ENCODE measurements around the gene SF3A1.

The SF3A1 gene

DNA sequence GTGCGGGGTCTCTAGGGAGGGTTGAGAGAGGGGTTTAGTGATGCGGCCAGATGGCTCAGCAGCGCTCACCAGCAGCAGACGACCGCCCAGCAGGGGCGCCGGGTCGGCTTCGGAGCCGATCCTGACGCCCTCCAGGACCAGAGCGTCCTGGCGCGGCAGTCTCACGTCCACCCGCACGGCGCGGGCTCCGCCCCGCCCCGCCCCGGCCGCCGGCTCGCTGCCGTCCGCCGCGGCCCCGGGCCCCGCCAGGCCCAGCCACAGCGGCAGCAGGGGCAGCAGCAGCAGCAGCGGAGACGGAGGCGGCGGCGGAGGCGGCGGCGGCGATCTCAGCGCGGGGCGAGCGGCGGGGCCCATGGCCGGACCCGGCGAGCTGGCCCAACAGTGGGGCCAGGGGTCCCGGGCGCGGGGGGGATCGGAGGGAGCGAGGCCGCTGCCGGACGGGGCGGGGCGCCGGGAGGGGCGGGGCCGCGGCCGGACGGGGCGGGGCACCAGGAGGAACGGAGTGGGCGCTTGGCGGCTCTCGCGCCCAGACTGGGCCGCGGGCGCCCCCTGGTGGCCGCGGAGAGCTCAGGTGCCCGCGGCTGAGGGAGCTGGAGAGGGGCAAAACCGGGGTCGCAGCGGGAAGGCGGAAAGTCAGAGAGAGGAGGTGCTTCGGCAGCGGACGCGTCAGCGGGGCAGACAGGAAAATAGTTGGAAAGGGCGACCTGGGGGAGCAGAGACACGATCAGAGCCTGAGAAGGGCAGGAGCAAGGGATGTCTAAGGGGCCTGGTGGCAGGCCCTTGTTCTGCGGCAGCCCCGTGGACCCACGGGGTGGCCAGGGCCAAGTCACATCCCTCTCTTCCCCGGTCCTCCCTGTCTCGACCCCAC lies 30.5 kb upstream of the SF3A1 start, which contains the start of gene RNF215:
RNF215 (minus strand) TSS at position 452 of the 868 bp plus-strand sequence; CDS start at position 354, 98 bp downstream.
- peak; percentile 74 for DNase-seq (ENCODE audit: low spot score)

DNA sequence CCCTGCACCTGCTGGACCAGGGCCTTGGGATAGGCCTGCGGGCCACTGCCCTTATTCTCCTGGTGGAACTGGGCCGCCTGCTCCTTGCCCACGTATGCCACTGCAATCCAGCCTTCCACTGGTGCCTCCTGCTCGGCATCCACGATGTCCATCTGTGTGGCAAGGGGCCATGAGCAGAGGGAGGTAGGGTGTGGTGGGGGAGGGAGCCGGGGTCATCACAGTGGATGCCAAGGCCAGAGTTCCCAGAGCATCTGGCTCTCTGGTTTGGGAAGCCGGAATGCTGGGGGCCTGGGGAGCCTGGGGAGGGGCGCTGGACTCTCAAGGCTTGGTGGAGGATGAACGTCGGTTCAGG lies 29.9 kb upstream of the SF3A1 start:
- DNase-seq (ENCODE audit: low spot score), result no peak

DNA sequence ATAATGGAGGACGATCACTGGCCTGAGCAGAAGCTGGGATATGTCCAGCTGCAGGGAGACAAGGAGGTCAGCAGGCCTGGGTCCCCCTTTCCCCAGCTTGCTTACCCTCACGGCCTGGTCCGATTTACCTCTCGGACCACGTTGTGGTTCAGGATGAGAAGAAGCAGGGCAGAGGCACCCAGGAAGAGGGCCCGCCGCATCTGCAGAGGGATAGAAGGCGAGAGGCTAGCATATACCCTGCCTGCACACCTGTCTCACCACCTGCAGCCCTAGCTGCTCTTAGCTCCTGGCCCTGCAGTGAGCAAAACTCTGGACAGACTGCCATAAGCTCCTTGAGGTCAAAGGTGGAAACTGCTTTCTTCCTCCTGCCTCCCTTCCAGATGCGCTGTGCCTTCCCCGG lies 29.2 kb upstream of the SF3A1 start:
- no peak for DNase-seq (ENCODE audit: low spot score)

DNA sequence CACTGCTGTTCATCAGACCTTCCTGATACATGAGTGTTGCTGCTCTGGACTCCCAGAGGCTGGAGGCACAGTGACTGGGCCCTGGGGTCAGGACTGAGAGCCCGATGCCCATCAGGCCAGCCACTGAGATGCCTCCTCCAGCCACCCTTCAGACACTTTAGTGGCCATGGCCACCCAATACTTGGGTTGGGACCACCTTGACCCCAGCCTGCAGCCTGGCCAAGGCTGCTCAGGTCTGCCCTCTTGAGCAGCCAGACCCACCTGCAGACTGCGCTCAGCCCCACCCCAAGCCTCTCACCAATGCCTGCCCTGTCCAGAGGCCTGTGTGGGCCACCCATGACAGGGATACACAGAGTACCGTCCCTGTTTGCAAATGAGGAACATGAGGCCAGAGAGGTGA lies 26.4 kb upstream of the SF3A1 start:
- no peak for DNase-seq (ENCODE audit: low spot score)

DNA sequence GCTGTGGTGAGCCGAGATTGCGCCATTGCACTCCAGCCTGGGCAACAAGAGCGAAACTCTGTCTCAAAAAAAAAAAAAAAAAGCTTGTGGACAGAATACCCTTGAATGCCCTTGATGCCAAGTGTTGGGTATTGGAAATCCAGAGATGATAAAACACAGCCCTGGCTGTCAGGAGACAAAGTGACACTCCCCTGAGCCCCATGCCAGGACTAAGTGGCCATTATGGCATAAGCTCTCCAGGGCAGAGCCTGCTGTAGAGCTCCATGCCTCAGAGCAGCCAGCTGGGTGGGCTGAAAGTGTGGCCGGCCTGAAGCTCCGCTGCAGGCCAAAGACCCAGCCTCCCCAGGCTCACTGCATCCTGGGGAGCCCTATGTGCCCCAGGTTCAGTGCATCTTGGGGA lies 25.6 kb upstream of the SF3A1 start:
- no peak for DNase-seq (ENCODE audit: low spot score)

DNA sequence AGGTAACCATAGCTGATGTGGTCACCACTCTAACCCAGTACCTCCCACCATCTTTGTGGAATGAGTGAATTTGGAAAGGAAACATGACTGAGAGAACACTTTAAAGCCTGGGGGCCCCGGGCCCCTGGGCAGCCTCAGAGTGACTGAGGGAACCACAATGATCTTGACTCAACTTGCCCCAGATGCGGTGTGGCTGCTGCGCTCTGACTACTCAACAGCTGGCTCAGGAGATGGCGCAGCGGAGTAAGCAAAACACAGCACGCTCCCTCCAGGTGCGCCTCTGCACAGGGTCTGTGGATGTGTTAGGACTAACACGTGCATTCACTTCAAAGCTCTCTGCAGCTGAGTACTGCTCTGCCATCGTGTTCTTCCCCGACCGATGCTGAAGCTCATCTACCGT lies 24.6 kb upstream of the SF3A1 start:
- DNase-seq (ENCODE audit: low spot score), result no peak

DNA sequence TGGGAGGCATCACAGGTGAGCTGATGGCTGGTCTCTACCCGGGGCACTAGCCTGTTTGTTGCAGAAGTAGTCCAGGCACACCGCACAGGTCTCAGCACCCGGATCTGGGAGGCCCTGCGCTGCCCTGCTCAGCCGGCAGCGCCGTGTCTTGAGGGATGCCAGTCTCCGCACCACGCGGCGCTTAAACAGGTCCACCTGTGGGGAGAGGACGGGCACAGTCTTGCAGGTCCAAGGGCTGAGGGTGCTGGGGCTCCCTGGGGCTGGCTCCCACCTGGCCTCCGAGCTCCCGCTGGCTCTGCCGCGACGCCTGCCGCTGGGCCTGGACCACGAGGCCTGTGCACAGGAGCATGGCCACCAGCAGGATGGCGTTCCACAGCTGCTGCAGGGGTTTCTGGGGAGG lies 23.3 kb upstream of the SF3A1 start:
- no peak for DNase-seq (ENCODE audit: low spot score)

DNA sequence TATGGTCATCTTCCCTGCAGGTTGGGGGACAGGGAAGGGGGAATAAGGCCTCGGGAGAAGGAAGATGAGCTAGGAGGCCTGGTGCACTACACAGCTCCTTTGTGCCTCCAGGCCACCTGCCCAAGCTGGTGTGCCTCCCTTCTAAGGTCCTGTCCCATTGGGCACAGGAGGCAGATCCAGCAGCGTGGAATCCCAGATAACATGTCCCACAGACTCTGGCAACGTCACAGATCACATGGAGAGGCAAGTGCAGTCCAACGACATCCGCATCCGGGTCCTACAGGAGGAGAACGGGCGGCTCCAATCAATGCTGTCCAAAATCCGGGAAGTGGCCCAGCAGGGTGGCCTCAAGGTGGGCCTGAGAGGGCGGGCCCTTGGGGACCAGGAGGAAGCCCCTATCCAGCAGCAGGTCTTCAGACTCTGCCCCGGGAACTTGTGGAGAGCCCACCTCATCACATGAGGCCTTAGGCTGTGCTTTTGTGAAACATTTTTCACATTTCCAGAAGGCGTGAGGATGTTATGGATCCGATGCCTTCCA lies 18.7 kb upstream of the SF3A1 start:
- DNase-seq (ENCODE audit: low spot score), result no peak

DNA sequence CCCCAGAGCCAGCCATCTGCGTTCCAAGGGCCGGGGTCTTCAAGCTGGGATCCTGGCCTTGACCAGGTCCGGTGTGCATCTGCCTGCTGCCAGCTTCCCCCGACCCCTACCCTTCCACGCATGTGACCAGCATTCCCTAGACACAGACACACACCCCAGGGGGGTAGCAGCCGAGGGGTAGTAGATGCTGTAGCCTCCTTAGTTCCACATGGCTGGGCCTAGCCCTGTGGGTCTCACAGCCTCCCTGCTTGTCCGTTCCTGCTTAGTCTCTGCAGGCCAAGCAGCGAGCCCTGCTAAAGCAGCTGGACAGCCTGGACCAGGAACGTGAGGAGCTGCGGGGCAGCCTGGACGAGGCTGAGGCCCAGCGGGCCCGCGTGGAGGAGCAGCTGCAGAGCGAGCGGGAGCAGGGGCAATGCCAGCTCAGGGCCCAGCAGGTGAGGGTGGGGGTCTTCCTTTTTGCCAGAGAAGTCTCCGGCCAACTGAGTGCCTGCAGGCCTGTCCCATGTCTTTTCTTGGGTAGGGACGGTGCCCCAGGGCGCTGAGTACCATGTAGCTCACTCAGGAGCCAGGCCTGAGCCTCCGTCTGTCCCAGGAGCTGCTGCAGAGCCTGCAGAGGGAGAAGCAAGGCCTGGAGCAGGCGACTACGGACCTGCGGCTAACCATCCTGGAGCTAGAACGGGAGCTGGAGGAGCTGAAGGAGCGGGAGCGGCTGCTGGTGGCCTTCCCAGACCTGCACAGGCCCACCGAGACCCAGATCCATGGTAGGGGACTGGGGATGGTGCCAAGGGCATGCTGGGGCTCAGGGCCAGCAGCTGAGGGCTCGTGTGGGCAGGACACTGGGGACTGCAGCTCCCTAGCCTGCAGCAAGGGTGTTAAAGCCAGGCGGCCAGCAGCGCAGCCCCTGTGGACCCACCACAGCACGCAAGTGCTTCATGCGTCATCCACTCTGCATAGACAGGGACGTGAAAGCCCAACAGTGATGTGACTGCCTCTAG lies 16.9 kb upstream of the SF3A1 start:
- no peak for DNase-seq (ENCODE audit: low spot score)

DNA sequence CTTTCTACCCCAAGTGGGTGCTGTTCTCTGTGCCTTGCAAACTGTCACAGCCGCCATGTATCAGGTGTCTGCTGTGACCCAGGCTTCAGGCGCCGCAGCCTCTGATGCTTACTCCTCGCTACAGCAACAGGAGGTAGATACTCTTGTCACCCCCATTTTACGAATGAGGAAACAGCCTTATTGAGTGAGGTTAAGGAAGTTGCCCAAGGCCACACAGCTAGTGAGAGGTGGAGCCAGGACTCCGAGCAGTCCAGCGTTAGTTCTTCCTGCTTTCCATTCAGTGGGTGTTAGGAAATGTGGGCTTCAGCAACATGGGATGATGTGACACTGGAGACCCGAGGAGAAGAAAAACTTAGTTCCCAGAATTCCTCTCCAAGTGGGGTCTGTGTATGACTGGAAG lies 16.2 kb upstream of the SF3A1 start:
- no peak for DNase-seq (ENCODE audit: low spot score)

DNA sequence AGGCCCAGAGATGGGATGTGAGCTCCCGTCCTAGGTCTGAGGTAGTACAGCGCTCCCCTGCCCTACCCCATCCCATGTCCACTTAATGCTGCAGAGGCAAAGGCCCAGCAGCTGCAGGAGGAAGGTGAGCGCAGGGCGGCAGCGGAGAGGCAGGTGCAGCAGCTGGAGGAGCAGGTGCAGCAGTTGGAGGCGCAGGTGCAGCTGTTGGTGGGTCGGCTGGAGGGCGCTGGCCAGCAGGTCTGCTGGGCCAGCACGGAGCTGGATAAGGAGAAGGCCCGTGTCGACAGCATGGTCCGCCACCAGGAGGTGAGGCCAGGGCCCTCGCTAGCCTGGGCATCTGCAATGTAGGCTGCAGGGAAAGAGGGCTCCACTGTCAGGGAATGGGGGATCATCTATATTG lies 15.3 kb upstream of the SF3A1 start:
- DNase-seq (ENCODE audit: low spot score), result no peak

DNA sequence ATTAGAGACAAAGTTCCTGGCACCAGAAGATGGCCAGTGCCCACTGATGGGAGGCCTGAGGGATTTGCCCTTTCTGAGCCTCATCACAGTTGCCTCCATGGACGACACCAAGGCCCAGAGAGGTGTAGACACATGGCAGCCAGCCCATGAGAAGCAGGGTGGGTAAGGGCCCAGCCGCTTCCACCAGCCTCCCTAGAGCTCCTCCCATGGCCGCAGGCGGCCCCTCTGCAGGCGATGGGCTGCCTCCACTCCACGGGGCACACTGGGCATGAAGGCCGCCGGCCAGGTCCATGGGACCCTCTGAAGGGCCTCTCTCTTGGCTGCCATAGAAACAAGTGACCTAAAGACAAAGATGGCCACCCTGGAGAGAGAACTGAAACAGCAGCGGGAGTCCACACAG lies 14.6 kb upstream of the SF3A1 start:
- no peak for DNase-seq (ENCODE audit: low spot score)

DNA sequence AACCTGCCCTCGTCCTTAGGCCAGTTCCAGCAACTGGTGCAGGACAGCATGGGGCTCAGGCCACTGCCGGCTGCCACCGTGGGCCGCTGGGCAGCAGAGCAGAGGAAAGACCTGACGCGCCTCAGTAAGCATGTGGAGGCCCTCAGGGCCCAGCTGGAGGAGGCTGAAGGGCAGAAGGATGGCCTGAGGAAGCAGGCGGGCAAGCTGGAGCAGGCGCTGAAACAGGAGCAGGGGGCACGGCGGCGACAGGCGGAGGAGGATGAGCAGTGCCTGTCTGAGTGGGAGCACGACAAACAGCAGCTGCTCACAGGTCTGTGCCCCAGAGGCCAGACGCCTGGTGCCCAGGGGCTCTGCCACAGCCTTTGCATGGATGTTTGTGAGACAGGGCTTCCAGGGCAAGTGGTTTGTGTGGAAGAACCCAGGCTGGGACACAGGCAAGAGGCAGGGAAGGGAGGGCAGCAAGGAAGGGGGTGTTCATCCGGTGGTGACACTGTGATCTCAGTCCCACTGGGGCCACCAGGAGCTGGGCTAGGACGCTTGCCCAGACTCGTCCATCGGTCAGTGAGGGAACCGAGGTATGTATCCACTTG lies 14.0 kb upstream of the SF3A1 start:
- DNase-seq (ENCODE audit: low spot score), result no peak

DNA sequence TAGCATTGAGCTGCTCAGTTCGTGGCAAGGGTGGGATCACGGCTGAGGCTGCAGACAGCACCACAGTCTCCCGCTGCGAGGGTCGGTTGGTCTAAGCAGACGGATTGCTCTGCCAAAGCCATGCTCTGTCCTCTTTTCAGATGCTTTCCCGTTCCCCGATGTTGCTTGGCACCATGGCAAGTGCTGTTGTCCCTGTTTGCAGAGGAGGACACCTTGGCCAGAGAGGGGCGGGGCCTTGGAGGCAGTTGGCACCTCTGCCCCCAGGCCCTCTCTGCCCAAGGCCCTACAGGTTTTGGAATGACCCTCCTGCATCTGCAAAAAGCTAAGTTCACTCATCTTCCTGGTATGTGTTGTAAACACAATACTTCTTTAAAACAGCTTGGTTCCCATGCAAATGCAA lies 11.7 kb upstream of the SF3A1 start:
- no peak for DNase-seq (ENCODE audit: low spot score)

DNA sequence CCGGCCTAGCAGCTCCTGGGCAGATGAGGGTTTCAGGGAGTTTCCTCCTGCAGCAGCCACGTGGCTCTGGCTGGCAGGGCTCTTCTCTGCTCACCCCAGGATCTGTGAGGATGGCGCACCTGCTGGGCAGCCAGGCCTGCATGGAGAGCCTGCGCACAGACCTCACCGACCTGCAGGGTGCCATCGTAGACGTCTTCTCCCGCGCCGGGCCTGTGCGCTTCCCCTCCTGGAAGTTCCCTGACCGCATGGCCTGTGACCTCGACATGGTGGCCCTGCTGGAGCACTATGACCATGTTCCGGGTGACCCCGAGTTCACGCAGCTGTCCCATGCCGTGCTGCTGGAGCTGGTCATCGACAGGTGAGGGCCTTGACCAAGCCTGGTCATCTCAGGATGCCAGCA lies 9.2 kb upstream of the SF3A1 start:
- DNase-seq (ENCODE audit: low spot score), result no peak

DNA sequence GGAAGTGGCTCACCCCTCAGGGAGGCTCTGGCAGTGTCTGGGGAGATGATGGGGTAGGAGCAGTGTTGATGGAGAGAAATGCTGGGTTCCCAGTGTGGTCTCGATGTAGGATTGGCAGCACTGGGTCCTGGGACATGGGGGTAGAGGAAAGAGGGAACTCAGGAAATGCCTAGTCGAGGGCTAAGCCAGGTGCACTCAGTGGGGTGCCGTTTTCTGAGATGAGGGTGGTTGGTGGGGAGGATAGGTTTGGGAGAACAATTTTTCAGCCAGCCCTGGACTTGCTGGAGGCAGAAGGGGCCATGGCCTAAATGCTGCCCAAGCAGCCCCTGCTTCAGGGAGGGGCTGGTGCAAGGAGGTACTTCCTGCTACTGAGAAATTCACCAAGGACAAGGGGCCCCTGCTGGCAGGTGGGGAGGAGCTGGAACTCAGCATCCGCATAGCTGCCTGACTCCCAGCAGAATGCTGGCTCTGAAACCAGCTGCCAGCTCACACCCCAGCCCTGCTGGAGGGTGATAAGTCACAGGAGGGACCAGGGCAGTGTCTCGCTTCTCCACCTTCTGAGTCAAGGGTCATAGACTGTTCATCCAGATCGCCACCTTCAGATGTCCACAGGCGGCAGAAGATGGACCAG lies 6.1 kb upstream of the SF3A1 start:
- no peak for DNase-seq (ENCODE audit: low spot score)

DNA sequence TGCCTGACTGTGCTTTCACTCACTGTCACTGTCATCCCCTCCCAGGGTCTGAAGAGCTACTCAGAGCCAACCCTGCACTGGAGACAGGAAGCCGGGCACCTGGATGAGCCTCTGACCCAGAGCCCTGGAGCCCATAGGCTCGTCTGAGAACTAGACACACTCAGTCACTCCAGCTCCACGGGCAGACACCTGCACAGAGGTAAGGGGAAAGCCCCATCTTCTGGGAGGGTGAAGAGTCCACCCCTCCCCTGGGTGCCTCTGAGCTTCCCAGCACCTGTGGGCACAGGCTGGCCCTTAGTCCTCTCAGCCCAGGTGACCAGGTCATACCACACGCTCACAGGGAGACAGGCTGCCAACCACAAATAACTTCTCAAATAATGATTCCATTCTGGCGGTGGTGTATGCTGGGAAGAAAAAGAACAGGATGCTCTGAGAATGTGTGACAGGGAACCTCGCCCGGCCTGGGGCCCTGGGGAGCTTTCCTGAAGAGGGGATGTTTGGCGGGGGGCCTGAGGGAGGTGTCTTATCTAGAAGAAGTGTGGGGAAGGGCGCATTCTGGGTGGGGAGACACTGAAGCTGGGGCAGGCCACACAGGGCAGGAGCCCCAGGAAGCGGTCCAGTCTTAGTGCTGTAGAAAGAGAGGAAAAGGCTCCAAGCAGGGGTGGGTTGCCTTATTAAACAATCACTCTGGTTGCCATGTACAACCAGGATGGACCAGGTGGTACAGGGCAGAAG lies 5.4 kb upstream of the SF3A1 start:
- no peak for DNase-seq (ENCODE audit: low spot score)

DNA sequence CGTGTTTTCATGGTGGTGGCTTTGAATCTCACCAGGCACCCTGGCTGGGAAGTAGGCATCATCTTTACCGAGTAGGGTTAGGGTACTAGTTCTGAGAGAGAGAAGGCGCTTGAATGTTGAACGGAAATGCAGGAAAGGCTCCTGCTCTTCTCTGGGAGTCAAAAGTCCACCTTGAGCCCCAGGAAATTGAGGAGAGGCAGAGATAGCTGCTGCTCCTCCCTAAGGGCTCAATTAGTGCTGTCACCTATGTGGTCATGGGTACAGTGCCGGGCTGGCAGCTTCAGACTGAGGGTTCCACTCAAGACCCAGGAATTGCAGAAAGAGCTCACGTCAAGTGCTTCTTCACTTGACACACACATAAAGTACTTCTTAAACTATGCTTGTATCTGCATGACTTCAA lies 1.8 kb upstream of the SF3A1 start:
- DNase-seq (ENCODE audit: low spot score), result no peak

DNA sequence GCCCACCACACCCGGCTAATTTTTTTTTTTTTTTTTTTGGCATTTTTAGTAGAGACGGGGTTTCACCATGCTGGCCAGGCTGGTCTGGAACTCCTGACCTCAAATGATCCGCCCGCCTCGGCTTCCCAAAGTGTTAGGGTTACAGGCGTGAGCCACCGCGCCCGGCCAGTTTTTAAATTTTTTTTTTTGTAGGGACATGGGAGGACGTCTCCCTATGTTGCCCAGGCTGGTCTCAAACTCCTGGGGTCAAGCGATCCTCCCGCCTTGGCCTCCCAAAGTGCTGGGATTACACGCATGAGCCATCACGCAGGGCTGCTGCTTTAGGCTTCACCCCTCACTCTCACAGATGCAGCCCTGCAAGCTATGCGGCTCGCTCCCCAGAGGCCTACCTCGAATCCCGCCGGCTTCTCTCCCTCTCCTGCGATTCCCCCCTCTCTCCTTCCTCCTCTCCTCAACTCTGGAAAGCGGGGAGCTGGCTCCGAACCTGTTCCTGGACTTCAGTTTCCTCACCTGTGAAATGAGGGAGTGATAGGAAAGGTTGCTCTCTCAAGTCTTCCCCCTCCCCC lies 1.0 kb upstream of the SF3A1 start:
- DNase-seq (ENCODE audit: low spot score), result no peak

DNA sequence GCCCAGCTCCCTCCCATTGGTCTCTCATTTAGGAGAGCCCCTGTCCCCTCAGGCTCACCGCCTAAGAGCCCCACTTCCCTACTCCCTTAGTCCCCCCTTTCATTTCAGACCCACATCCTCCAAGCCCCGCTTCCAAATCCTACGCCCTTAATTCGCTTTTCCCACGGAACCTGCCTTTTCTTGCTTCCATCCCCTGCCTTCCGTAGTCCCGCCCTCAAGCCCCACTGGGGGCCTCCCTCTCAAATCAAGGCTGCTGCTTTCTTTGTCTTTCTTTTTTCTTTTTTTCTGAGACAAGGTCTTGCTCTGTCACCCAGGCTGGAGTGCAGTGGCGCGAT lies 509 bp upstream of the SF3A1 start:
- DNase-seq (ENCODE audit: low spot score), result no peak

DNA sequence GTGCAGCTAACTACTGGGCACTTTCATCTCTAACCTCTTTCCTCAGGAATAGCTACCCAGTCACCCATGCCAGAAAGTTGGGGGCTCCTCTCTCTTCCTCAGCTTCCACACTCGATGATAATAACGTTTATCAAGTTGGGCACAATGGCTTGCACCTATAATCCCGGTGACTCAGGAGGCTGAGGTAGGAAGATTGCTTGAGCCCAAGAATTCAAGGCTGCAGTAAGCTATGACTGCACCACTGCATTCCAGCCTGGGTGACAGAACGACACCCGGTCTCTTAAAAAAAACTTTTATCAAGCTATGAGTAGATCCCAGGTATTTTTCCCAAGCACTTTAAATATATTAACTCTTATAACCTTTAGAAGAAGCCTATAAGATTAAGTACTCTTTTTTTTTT lies 2.0 kb downstream of the SF3A1 start:
- DNase-seq (ENCODE audit: low spot score), result no peak
